GM21526 (cell line): ENCODE data around the gene UVRAG.

Experiments used
- ATAC-seq: cut with Tn5 transposase; IDR thresholded peaks from one replicate; pipeline ENCODE4 v1.9.1; 2021; ENCODE audit warnings: moderate library complexity; ENCODE audit not compliant: unreplicated experiment, low FRiP score

The UVRAG gene

DNA sequence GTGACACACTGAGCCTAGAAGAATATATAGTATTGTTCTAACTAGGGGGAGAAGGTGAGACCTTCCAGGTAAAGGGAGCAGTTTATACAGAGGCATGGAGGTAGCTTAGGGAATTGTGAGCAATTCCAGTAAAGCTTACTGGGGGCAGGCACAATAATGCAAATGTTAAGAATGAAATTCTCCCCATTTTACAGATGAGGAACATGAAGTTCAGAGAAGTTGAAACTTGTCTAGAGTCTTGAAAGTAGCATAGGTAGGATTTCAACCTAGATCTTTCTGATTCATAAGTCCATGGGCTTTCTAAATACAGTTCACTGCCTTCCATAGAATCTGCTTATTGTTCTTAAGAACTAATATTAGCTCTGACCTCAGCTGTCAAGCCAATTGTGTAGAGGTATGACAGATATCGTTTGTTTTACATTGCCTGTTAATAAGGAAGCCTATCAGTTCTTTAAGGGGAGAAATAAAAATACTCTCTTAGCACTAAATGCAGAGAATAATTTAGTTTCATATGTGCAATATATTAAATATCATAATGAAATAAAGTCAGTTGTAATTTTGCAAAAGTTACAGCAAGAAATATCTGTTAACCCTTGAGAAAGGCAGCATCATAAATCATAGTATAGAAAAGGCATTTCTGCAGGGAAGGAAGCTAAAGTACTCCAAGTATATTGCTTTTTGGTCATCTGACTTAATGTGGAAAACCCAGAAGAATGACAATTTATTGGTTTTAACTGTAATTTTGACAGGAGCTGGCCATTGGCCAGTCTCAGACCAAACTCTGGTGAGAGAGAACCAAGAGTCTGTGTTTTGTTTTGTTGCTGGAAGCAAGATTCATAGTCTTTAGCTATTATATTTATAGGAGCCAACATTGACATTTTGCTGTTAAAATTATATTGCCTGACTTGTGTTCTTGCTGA is 181.8 kb downstream of the UVRAG start:
- ATAC-seq: no peak

DNA sequence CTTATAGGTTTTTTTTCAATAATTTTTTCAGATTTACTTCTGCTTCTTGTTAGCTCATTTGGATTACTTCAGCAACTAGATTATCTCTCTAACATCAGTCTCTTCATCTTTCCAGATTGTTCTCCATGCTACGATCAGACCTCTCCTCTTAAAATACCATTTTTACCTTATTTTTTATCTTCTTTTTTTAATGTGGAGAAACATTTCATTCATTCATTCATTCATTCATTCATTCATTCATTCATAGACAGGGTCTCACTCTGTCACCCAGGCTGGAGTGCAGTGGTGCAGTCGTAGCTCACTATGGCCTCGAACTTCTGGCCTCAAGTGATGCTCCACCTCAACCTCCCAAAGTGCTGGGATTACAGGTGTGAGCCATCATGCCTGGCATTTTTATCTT is 189.4 kb downstream of the UVRAG start:
- no peak for ATAC-seq

DNA sequence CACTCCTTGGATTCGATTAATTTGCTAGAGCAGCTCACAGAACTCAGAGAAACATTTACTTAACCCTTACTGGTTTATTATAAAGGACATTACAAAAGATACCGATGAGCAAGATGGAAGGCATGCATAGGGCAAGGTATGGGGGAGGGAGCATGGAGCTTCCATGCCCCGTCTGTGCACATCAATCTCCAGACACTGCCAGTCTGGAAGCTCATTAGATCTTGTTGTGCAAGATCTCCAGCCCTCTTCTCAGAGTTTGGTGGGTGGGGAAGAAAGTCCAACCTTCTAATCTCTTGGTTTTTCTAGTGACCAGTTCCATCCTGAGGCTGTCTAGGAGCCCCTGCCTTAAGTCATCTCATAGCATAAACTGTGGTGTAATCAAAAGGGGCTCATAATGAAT is 190.7 kb downstream of the UVRAG start:
- no peak for ATAC-seq

DNA sequence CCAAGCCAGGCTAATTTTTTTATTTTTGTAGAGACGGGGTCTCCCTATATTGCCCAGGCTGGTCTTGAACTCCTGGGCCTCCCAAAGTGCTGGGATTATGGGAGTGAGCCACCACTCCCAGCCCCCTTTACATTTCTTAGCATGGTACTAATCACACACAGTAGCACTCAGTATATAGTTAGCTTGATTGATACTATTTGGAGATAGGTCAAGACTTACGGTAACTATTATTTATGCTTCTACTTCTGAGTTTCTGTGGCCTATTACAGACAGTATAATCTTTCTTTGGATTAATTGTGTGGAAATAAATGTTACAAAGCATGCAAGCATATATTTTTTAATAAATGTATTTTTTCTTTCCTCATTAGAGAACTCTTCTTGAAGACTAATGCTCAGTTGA is 192.2 kb downstream of the UVRAG start:
- ATAC-seq: no peak

DNA sequence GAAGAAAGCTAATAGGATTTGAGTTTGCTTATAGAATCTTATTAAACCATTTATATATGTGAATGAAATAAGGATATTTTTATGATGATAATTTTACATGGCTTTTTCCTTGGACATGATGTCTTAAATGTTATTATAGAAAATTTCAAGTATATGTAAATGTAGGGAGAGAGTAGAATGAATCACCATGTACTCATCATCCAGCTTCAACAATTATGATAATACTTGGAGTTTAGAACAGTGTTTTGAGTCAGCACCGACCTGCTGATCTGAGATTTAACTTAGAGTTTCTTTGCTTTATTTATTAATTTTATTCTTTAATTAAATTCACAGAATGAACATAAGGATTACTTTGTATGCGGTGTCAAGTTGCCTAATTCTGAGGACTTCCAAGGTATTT is 193.5 kb downstream of the UVRAG start:
- no peak for ATAC-seq

DNA sequence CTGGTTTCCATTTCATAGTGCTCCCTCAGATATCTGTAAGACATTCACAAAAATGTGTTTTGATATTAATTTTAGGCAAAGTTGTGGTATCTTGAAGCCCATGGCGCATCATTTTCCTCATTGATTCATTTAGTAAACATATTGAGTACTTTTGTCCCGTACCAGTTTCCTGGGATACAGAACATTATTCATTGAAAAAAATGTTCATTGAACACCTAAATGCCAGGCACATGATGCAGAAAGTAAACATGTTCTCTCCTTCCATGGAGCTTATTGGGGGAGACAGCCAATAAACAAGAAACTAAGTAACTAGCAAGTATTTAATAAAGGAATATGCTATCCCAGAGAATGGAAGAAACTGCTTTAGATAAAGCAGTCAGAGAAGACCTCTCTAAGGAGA is 195.0 kb downstream of the UVRAG start:
- ATAC-seq: no peak

DNA sequence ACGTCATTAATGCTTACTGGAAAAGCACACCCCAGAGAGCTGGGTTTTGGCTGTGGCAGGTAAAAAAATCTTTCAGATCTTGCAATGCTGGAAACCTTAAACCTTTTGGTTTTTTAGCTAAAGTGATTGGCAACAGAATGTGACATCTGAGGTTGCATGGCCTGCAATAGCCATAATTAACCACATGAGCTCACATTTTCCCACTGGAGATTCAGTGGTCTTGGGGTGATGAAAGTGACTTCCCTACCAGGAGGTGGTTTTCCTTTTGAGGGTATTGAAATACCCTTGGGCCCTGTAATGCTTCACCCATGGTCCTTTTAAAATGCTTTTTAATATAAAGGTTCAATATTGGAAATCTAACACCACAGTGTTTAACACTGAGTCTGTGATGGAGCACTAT is 198.5 kb downstream of the UVRAG start:
- no peak for ATAC-seq

DNA sequence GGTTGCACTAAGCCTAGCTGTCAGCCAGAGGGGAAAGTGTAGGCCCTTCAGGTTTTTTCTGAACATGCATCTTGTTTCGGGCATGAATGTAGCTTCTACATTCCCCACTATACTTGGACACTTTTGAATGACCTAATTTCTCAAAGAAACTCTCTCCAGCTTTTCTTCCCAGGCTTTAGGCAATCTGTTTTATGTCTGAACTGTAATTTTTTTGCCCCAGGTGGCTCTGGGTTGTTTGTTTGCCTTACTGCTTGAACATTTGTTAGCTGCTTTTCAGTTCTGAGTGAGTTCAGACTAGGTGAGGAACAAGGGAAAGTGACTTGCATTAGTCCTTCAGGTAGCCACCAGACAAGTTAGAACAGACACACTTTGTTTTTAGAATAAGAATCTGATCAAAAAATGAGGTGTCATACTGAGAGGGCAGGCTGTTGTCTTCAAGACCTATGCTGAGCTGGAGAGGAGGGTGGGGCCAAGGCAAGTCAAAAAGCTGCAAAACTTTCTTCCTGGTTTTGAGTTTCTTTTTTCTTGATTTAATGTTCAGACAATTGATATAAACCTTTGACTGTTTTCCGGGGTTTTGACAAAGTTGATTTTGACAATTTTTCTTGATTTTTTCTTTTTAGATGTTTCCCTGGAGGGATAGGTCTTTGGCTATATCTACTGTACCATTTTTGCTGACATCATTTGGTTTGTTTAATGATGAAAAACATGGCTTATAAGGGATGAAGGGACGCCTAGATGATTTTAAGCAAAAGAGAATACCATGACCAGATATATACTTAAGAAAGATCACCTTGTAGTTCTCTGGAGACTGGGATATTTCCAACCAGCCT is 208.4 kb downstream of the UVRAG start:
- ATAC-seq: no peak

DNA sequence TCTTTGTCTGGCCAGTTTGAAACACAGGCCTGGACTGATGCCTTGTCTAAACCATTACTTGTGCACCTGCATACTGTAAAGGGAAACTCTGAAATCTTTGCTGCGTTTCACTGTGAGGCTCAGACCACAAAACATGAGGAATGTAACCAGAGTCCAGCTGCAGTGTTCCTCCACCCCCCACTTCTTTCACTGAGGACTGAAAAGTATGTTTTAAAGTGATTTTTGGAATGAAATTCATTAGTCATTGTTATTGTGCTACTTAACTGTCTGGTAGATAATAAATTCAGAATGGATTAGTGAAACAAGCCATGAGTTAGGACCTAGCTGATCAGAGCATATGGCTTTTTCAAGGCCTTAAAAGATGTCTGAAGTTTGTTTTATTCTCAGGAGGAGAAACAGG is 210.1 kb downstream of the UVRAG start:
- ATAC-seq: no peak

DNA sequence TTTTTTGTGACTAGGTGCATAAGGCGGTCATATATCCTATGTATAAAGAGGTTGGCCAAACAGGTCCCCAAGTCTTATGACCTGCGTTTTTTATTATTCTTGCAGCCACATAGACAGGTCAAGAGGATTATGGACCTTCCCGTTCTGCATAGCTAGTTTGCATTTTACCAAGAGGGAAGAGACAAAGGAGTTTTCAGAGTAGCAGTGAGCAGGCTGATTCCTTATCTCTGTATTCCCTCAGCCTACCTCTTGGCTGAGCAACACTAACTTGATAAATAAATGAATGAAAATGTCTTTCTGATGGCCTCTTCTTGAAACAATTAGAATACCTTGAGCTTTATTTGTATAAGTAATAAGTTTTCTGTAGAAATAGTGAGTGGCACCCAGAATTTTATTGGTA is 210.8 kb downstream of the UVRAG start:
- ATAC-seq: no peak

DNA sequence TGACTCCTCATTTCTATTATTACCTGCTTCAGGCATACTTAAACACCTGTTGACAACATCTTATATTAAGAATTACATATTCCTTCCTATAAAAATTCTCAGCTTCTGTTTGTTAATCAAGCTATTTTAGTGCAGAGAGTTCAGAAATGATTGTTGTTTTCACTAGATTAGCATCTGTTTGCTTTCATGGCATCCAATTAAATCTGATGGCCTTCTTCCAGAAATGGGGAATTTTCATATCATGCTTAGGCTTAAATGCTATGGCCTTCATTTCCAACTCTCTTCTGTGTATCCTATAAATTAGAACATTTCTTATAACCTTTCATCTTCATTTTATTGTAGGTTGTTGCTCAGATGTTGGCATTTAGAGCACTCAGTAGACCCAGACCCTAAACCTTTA is 211.3 kb downstream of the UVRAG start:
- no peak for ATAC-seq

DNA sequence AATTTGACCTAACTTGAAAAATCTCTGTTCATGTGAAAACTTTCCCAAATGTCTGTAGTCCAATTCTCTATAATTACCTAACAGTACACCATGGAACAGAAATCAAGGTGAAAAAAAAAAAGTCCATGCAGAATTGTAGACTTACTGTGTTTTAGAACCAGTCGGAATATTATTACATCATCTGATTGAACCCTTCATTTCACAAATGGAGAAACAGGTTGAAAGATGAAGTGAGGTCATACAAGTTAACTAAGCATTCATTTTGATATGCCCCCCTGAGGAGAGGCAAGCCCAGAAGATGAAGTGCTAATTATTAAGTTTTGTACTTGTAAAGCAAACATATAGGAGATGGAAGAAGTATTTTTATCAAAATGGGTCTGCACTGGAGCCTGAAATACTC is 211.9 kb downstream of the UVRAG start:
- ATAC-seq: no peak

DNA sequence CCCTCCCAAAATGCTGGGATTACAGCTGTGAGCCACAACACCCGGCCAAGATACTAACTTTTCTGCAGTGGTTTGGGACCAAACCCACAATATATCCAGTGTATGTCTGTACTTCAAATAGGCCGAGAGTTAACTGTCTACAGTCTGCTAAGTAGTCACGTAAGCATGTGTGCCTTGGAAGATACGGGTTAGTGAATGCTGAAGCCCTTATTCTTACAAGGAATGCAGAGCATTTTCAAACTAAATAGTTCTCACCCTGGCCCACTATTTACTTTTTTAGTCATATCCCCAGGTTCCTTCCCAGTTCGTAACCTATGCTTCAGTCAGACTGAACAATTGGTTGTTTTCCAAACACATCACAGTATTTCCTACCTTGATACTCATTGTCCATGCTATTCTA is 215.3 kb downstream of the UVRAG start:
- no peak for ATAC-seq

DNA sequence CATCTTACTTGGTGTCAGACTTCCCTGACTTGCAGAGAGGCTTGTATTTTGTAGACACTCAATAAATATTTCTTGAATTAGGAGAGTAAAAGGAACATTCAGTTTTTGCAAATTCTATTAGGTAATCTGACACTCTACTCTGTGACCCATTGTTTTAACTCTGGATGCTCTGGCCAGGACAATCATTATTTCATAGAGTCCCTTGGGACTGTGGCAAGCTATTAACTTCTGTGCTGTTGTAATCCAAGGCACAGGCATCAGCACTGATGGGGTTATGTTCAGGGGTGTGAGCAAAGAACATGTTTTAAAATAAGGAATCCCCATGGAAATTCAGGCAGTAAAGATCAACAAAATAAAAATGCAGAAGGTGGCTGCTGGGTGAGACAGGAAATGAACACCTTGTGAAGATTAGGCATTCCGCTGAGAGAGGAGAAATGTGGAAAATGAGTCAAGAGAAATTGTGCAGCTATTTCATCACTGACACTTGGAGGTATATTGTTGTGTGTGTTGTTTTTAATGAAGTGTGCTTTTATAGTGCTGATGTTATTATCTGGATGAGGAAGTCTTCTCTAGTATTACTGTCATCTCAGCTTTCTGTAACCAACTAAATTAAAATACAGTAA is 216.1 kb downstream of the UVRAG start:
- ATAC-seq: no peak

DNA sequence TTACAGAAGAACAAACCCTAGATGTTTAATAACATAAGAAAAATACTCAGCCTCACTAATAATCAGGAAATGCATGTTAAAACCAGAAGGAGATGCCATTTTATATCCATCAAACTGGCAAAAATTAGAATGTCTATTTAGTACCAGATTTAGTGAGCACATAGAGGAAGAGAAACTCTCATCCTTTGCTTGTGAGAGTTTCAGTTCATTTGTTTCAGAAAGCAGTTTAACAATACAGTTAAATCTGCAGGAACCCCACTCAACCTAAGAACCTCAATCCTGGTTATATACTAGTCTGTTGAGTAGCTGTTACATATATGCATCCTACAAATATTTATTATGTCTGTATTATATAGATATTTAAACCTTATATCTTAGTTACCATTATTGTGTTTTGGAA is 218.7 kb downstream of the UVRAG start:
- ATAC-seq: no peak

DNA sequence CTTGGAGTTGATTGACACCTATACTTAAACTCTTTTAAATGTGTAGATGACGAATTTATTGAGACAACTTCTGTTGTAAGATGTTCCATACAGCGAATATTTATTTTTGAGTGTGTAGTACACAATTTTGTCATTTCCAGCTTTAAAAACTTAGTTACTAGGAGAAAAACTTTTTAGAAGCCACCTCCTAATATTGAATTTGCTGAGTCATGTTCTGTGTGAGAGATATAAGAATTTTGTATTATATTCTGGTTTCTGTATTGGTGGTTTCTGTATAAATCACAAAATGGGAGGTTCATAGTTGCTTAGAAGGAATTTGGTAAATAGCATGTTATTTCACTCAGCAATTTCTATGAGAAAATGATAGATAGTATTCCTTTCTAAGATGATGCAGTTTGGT is 220.0 kb downstream of the UVRAG start:
- ATAC-seq: no peak

DNA sequence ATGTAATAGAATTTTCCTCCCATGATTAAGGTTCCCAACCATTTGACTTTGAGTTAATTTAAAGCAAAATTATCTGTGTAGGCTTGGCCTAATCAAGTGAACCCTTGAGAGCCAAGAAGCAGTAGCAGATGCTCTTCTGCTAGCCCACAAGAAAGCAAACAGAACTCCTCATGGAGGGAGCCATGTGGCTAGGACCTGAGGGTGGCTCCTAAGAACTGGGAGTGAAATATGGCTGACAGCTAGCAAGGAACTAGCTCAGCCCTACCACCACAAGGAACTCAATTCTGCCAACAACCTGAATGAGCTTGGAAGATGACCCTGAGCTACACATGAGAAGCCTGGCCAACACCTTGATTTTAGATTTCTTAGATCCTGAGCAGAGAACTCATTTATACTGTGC is 223.6 kb downstream of the UVRAG start:
- ATAC-seq: no peak

DNA sequence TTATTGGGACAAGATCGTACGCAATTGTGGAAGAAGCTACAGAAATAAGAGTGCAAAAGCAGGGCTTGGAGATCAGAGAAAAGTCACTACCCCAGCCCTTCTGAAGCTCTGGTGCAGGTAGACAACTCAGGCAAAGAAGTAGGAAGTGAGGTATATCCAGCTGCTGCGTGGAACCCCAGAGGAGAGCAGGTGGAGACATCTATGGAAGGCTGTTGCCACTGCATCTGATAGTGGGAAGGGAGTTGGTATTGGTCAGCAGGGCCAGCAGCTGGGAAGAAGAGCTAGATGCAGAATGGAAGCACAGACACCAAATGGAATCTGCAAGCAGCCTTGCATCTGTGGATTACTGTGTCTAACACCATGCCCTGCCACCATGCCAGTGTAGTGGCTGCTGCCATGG is 226.2 kb downstream of the UVRAG start:
- ATAC-seq: no peak

DNA sequence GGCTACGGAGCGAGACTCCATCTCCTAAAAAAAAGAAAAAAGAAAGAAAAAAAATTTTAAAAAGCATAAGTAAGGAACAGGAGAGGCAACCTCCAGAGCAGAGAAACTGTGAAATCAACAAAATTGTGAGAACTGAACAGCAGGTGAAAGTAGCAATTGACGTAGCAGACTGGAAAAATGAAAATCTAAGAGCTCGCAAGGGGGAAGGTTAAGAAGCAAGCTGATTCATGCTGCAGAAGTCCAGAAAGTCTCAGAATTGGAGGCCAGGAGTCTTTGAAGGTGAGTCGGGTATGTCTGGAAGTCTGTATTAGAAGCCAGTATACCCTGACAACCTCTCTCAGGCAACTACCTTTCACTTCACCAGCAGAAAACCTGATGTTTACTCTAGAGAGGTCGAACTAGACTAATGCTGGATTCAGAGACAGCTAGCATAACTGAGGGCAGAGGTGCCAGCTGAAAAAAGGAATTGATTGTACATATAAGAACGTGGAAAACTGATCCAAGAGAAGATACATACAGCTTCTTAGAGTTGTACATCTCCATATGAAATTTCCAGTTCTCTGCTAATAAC is 229.8 kb downstream of the UVRAG start:
- no peak for ATAC-seq

DNA sequence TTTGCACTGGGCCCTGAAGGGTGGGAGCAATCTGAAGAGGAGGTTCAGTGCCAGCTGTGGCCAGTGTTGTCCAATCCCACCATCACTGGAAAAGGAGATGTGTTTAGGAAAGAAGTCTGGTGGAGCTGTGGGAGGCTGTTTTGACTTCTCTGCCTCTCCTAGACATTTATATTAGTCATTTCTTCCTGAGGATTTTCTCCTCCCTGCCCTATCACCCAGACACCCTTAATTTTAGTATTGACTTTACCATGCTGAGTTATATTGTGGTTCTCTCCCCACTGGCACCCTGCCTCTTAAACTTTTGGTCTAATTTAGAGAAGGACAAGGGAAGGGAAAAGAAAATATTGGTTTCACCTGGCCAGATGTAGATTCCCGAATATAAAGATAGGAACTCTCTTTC is 232.2 kb downstream of the UVRAG start:
- ATAC-seq: no peak

DNA sequence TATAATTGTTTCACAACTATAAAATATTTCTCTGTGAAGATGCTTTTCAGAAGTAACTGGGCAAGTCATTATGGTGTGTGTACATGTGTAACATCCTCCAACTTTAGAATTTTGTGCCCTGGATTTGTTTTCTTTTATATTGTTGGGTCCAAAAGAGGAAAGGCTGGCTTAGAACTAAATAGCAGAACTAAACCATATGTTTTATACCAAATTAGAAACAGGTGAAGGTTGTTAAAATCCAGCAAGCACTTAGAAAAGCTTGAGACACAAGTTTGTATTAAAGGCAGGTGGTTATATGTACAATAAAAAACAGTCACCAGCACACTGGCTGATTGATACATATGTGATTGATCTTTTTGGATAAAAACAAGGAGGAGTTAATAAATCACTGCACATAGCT is 232.8 kb downstream of the UVRAG start:
- ATAC-seq: no peak
